Loucy (cell line): ENCODE results near the gene GRK1.
"Not testable (repeated sequence)": the region's sequence is repeated elsewhere in the genome, so short reads cannot be mapped to it uniquely, and the experiment has no call there.

Experiments used
- EZH2phosphoT487 ChIP-seq: fragments of 200-600 bp; IDR thresholded peaks from 2 replicates; pipeline ENCODE4 v1.6.1; 2018; ENCODE audit warnings: antibody characterized with exemption, mild to moderate bottlenecking, moderate library complexity, borderline replicate concordance
- TF ChIP-seq, protein P1 (sequence below): fragments of 200-600 bp; sonication (generic); conservative IDR thresholded peaks from 2 replicates; pipeline ENCODE4 v1.5.1; 2014; ENCODE audit warnings: mild to moderate bottlenecking, antibody characterized with exemption, low read length

DNA sequence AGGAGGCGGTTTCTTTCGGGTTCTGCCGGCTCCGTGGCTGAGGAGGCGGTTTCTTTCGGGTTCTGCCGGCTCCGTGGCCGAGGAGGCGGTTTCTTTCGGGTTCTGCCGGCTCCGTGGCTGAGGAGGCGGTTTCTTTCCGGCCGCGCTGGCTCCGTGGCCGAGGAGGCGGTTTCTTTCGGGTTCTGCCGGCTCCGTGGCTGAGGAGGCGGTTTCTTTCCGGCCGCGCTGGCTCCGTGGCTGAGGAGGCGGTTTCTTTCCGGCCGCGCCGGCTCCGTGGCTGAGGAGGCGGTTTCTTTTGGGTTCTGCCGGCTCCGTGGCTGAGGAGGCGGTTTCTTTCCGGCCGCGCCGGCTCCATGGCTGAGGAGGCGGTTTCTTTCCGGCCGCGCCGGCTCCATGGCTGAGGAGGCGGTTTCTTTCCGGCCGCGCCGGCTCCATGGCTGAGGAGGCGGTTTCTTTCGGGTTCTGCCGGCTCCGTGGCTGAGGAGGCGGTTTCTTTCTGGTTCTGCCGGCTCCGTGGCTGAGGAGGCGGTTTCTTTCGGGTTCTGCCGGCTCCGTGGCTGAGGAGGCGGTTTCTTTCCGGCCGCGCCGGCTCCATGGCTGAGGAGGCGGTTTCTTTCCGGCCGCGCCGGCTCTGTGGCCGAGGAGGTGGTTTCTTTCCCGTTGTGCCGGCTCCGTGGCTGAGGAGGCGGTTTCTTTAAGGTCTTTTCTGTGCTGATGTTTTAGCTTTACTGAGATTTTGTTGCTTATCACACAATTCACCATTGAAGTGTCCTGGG lies 85.4 kb downstream of the GRK1 start:
- TF ChIP-seq, protein P1, sequence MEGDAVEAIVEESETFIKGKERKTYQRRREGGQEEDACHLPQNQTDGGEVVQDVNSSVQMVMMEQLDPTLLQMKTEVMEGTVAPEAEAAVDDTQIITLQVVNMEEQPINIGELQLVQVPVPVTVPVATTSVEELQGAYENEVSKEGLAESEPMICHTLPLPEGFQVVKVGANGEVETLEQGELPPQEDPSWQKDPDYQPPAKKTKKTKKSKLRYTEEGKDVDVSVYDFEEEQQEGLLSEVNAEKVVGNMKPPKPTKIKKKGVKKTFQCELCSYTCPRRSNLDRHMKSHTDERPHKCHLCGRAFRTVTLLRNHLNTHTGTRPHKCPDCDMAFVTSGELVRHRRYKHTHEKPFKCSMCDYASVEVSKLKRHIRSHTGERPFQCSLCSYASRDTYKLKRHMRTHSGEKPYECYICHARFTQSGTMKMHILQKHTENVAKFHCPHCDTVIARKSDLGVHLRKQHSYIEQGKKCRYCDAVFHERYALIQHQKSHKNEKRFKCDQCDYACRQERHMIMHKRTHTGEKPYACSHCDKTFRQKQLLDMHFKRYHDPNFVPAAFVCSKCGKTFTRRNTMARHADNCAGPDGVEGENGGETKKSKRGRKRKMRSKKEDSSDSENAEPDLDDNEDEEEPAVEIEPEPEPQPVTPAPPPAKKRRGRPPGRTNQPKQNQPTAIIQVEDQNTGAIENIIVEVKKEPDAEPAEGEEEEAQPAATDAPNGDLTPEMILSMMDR, result not testable (repeated sequence)
- not testable (repeated sequence) for TF ChIP-seq EZH2phosphoT487
